Endothelial cell (in vitro differentiated cells): ENCODE results near the gene FUT4. TPM values are rescaled to one million over a fixed set of nuclear protein-coding genes. Genes with fewer than 3 reads are reported as not detected.

Source experiments
- DNase-seq: peaks from one replicate; pipeline ENCODE4 v3.0.0; 2021; ENCODE audit warnings: low spot score
- H3K27ac Mint-ChIP-seq: one replicate; pipeline ENCODE4 v1.8.0; 2021; ENCODE audit warnings: mixed read lengths, inconsistent platforms; ENCODE audit not compliant: unreplicated experiment
- H3K27me3 Mint-ChIP-seq: one replicate; pipeline ENCODE4 v1.8.0; 2021; ENCODE audit warnings: mild to moderate bottlenecking, moderate library complexity, mixed read lengths, inconsistent platforms; ENCODE audit not compliant: unreplicated experiment
- H3K36me3 Mint-ChIP-seq: one replicate; pipeline ENCODE4 v1.8.0; 2021; ENCODE audit warnings: mild to moderate bottlenecking, low read depth, mixed read lengths, inconsistent platforms; ENCODE audit not compliant: unreplicated experiment
- H3K4me1 Mint-ChIP-seq: one replicate; pipeline ENCODE4 v1.8.0; 2021; ENCODE audit warnings: mild to moderate bottlenecking, mixed read lengths, inconsistent platforms; ENCODE audit not compliant: unreplicated experiment
- H3K4me3 Mint-ChIP-seq: one replicate; pipeline ENCODE4 v1.8.0; 2021; ENCODE audit warnings: mild to moderate bottlenecking, mixed read lengths, inconsistent platforms; ENCODE audit not compliant: unreplicated experiment
- H3K9me3 Mint-ChIP-seq: one replicate; pipeline ENCODE4 v1.8.0; 2021; ENCODE audit warnings: mixed read lengths, inconsistent platforms; ENCODE audit not compliant: unreplicated experiment
- total RNA-seq: library from RNA; stranded (reverse); fragmentation: NEBNext Ultra II Directional; extraction: Animal tissue kit (Norgen Biotek cat#: 25700); gene quantifications from one replicate; pipeline ENCODE4 v1.2.1, GENCODE V29; 2021; ENCODE audit not compliant: unreplicated experiment
- TF ChIP-seq, protein P1 (sequence below): fragments of 200-600 bp; sonication (generic); IDR thresholded peaks from one replicate; pipeline ENCODE4 v1.5.0; 2021; ENCODE audit warnings: antibody characterized with exemption; ENCODE audit not compliant: unreplicated experiment

FUT4 gene
- total RNA-seq, 1 donor from 2014 or later, result 6.3 TPM

DNA sequence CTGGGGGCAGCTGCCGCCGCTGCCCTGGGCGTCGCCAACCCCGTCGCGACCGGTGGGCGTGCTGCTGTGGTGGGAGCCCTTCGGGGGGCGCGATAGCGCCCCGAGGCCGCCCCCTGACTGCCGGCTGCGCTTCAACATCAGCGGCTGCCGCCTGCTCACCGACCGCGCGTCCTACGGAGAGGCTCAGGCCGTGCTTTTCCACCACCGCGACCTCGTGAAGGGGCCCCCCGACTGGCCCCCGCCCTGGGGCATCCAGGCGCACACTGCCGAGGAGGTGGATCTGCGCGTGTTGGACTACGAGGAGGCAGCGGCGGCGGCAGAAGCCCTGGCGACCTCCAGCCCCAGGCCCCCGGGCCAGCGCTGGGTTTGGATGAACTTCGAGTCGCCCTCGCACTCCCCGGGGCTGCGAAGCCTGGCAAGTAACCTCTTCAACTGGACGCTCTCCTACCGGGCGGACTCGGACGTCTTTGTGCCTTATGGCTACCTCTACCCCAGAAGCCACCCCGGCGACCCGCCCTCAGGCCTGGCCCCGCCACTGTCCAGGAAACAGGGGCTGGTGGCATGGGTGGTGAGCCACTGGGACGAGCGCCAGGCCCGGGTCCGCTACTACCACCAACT is 1.0 kb downstream of the FUT4 start:
- Mint-ChIP-seq H3K27me3 (peaks cover 11% of the 10 kb centered on the region), H3K36me3 (no peaks in the 10 kb centered on the region), H3K4me3 (peak overlapping the region; percentile 86), H3K27ac (no peak overlapping the region), H3K9me3 (no peaks in the 10 kb centered on the region), H3K4me1 (peaks cover 12% of the 10 kb centered on the region)
- TF ChIP-seq, protein P1, sequence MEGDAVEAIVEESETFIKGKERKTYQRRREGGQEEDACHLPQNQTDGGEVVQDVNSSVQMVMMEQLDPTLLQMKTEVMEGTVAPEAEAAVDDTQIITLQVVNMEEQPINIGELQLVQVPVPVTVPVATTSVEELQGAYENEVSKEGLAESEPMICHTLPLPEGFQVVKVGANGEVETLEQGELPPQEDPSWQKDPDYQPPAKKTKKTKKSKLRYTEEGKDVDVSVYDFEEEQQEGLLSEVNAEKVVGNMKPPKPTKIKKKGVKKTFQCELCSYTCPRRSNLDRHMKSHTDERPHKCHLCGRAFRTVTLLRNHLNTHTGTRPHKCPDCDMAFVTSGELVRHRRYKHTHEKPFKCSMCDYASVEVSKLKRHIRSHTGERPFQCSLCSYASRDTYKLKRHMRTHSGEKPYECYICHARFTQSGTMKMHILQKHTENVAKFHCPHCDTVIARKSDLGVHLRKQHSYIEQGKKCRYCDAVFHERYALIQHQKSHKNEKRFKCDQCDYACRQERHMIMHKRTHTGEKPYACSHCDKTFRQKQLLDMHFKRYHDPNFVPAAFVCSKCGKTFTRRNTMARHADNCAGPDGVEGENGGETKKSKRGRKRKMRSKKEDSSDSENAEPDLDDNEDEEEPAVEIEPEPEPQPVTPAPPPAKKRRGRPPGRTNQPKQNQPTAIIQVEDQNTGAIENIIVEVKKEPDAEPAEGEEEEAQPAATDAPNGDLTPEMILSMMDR, result no peak
- DNase-seq, result peak; percentile 26

DNA sequence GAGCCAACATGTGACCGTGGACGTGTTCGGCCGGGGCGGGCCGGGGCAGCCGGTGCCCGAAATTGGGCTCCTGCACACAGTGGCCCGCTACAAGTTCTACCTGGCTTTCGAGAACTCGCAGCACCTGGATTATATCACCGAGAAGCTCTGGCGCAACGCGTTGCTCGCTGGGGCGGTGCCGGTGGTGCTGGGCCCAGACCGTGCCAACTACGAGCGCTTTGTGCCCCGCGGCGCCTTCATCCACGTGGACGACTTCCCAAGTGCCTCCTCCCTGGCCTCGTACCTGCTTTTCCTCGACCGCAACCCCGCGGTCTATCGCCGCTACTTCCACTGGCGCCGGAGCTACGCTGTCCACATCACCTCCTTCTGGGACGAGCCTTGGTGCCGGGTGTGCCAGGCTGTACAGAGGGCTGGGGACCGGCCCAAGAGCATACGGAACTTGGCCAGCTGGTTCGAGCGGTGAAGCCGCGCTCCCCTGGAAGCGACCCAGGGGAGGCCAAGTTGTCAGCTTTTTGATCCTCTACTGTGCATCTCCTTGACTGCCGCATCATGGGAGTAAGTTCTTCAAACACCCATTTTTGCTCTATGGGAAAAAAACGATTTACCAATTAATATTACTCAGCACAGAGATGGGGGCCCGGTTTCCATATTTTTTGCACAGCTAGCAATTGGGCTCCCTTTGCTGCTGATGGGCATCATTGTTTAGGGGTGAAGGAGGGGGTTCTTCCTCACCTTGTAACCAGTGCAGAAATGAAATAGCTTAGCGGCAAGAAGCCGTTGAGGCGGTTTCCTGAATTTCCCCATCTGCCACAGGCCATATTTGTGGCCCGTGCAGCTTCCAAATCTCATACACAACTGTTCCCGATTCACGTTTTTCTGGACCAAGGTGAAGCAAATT is 1.8 kb downstream of the FUT4 start:
- peaks cover 18% of the 10 kb centered on the region for H3K4me1 Mint-ChIP-seq
- peaks cover 11% of the 10 kb centered on the region for H3K27me3 Mint-ChIP-seq
- H3K9me3 Mint-ChIP-seq, result no peaks in the 10 kb centered on the region
- H3K4me3 Mint-ChIP-seq, result peak overlapping the region; percentile 86
- TF ChIP-seq, protein P1, result no peak
- DNase-seq, result no peak
- no peaks in the 10 kb centered on the region for H3K36me3 Mint-ChIP-seq
- H3K27ac Mint-ChIP-seq, result no peak overlapping the region

GRCh38 chr11:94546162-94546470 is 2.4 kb downstream of the FUT4 start:
- peaks cover 18% of the 10 kb centered on the region for H3K4me1 Mint-ChIP-seq
- no peaks in the 10 kb centered on the region for H3K36me3 Mint-ChIP-seq
- H3K9me3 Mint-ChIP-seq, result no peaks in the 10 kb centered on the region
- TF ChIP-seq, protein P1, result no peak
- no peak for DNase-seq
- peaks cover 8% of the 10 kb centered on the region for H3K27me3 Mint-ChIP-seq
- no peak overlapping the region for H3K27ac Mint-ChIP-seq
- H3K4me3 Mint-ChIP-seq, result peak overlapping the region; percentile 86

GRCh38 chr11:94546886-94547285 is 3.2 kb downstream of the FUT4 start:
- TF ChIP-seq, protein P1, result no peak
- no peak for DNase-seq
- Mint-ChIP-seq H3K4me3 (no peak overlapping the region), H3K27ac (no peak overlapping the region), H3K36me3 (no peaks in the 10 kb centered on the region), H3K27me3 (peaks cover 8% of the 10 kb centered on the region), H3K4me1 (peaks cover 18% of the 10 kb centered on the region), H3K9me3 (no peaks in the 10 kb centered on the region)

DNA sequence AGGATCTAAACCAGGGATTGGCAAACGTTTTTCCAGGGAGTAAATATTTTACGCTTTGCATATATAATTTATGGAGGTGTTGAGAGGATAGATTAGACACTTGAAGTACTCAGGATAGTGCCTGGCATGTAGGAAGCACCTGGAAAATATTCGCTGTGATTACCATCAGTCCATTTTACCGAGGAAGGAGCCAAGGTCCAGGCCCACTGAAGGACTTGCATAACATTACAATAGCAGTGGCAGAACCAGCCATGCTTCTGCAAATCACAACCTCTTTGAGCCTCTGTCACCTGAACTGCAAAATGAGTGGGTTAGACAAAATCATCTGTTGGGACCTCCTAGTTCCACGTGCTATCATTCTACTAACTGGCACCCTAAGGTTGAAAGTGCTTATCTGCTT is 5.4 kb downstream of the FUT4 start:
- Mint-ChIP-seq H3K36me3 (no peaks in the 10 kb centered on the region), H3K4me3 (no peak overlapping the region), H3K27ac (no peak overlapping the region), H3K4me1 (peaks cover 15% of the 10 kb centered on the region), H3K9me3 (no peaks in the 10 kb centered on the region), H3K27me3 (peaks cover 3% of the 10 kb centered on the region)
- TF ChIP-seq, protein P1, result no peak
- DNase-seq, result no peak
